A673 (cell line): Measurements from ENCODE around the gene SMIM32. TPM values are rescaled to one million over a fixed set of nuclear protein-coding genes. Genes with fewer than 3 reads are reported as not detected.

ENCODE experiments used
- BruUV-seq: library from RNA; stranded (reverse); fragments of 400-500 nt; replicated peaks from 2 replicates; lab custom pipeline; 2021; lab: Mats Ljungman, UMichigan
- CTCF ChIA-PET: fragments of 300-600 bp; sonication (Branson Sonifier 250); formaldehyde crosslinking; loops from one replicate; lab custom pipeline; 2022; ENCODE audit warnings: antibody characterized with exemption; lab: Charles Lee
- POLR2A ChIA-PET: fragments of 300-600 bp; sonication (Branson Sonifier 250); formaldehyde crosslinking; loops from one replicate; lab custom pipeline; 2022; ENCODE audit warnings: antibody characterized with exemption; ENCODE audit not compliant: low non-redundant PET; lab: Charles Lee
- DNase-seq: peaks from one replicate; pipeline ENCODE4 v3.0.0-alpha.2; 2015; ENCODE audit warnings: low spot score
- H3K27ac ChIP-seq: fragments of 200-600 bp; sonication (generic); 2 replicates; pipeline ENCODE4 v1.5.1; 2016; ENCODE audit warnings: mixed run types, low read depth, mild to moderate bottlenecking, mixed read lengths, antibody characterized with exemption, low read length; ENCODE audit not compliant: poor library complexity, severe bottlenecking
- H3K27me3 ChIP-seq: fragments of 200-600 bp; sonication (generic); replicated peaks from 2 replicates; pipeline ENCODE4 v1.6.1; 2017; ENCODE audit warnings: mixed run types, low read depth, mild to moderate bottlenecking, mixed read lengths, antibody characterized with exemption, low read length; ENCODE audit not compliant: insufficient read depth, poor library complexity
- H3K36me3 ChIP-seq: fragments of 200-600 bp; sonication (generic); 2 replicates; pipeline ENCODE4 v1.6.1; 2016; ENCODE audit warnings: mixed run types, mild to moderate bottlenecking, mixed read lengths, antibody characterized with exemption, low read length; ENCODE audit not compliant: insufficient read depth, poor library complexity, severe bottlenecking
- H3K4me1 ChIP-seq: fragments of 200-600 bp; sonication (generic); 2 replicates; pipeline ENCODE4 v1.6.1; 2017; ENCODE audit warnings: mixed run types, mild to moderate bottlenecking, mixed read lengths, antibody characterized with exemption, low read length; ENCODE audit not compliant: insufficient read depth, poor library complexity, severe bottlenecking
- H3K4me3 ChIP-seq: fragments of 200-600 bp; sonication (generic); 2 replicates; pipeline ENCODE4 v1.5.1; 2016; ENCODE audit warnings: low read depth, mixed run types, mild to moderate bottlenecking, mixed read lengths, low read length; ENCODE audit not compliant: poor library complexity, severe bottlenecking
- H3K9me3 ChIP-seq: fragments of 200-600 bp; sonication (generic); 2 replicates; pipeline ENCODE4 v1.6.1; 2016; ENCODE audit warnings: mixed run types, low read depth, mild to moderate bottlenecking, mixed read lengths, antibody characterized with exemption, low read length; ENCODE audit not compliant: poor library complexity, severe bottlenecking
- CTCF ChIP-seq: fragments of 300-800, 200-600 bp; sonication (generic); conservative IDR thresholded peaks from 2 replicates; pipeline ENCODE4 v1.5.1; 2017; ENCODE audit warnings: low read depth, mild to moderate bottlenecking, antibody characterized with exemption, low read length, moderate library complexity, mixed read lengths
- EZH2 ChIP-seq: fragments of 200-600 bp; sonication (generic); IDR thresholded peaks from 2 replicates; pipeline ENCODE4 v1.6.1; 2017; ENCODE audit warnings: borderline replicate concordance, low read depth, mild to moderate bottlenecking, mixed read lengths, antibody characterized with exemption, low read length; ENCODE audit not compliant: poor library complexity, severe bottlenecking
- intact Hi-C: fragments of 100-400 bp; cut with micrococcal nuclease; formaldehyde crosslinking; loops from one replicate; pipeline ENCODE4 v1.10.0; 2022; ENCODE audit not compliant: unreplicated experiment
- total RNA-seq: library from RNA; stranded (reverse); gene quantifications from 2 replicates; pipeline ENCODE4 v1.2.3, GENCODE V29; 2021

SMIM32 gene
- total RNA-seq, 1 experiment from 2014 or later = not detected

- intact Hi-C loops = no loop called here
- no peaks in the 10 kb centered on the region for H3K9me3 ChIP-seq
- no peak overlapping the region for H3K27ac ChIP-seq
- ChIA-PET CTCF (no interaction called here), POLR2A (no interaction called here)
- no peak for TF ChIP-seq CTCF
- no peak for TF ChIP-seq EZH2
- BruUV-seq = no TSS peak
- DNase-seq = no peak
- no peaks in the 10 kb centered on the region for H3K4me1 ChIP-seq
- no peak overlapping the region for H3K4me3 ChIP-seq
- no peaks in the 10 kb centered on the region for H3K36me3 ChIP-seq
- H3K27me3 ChIP-seq = peaks cover 25% of the 10 kb centered on the region
These were observed 10.5 kb upstream of the SMIM32 start for GRCh38 chr5:136203303-136203922.

GRCh38 chr5:136202469-136203205, 9.7 kb upstream of the SMIM32 start:
- intact Hi-C loops = no loop called here
- Histone ChIP-seq H3K9me3 (no peaks in the 10 kb centered on the region), H3K36me3 (no peaks in the 10 kb centered on the region), H3K27ac (no peak overlapping the region), H3K4me3 (no peak overlapping the region), H3K27me3 (peaks cover 25% of the 10 kb centered on the region), H3K4me1 (no peaks in the 10 kb centered on the region)
- no peak for TF ChIP-seq EZH2
- no peak for TF ChIP-seq CTCF
- no peak for DNase-seq
- ChIA-PET POLR2A (no interaction called here), CTCF (no interaction called here)
- no TSS peak for BruUV-seq

- DNase-seq = no peak
- H3K27me3 ChIP-seq = peaks cover 25% of the 10 kb centered on the region
- POLR2A ChIA-PET = no interaction called here
- intact Hi-C loops = no loop called here
- no peaks in the 10 kb centered on the region for H3K4me1 ChIP-seq
- no peak overlapping the region for H3K4me3 ChIP-seq
- no TSS peak for BruUV-seq
- no peak for TF ChIP-seq CTCF
- no peaks in the 10 kb centered on the region for H3K9me3 ChIP-seq
- H3K27ac ChIP-seq = no peak overlapping the region
- H3K36me3 ChIP-seq = no peaks in the 10 kb centered on the region
- CTCF ChIA-PET = no interaction called here
These were observed 8.9 kb upstream of the SMIM32 start for GRCh38 chr5:136201870-136202269.
